Measurements from ENCODE around the gene KIF26B. TPM values are rescaled to one million over a fixed set of nuclear protein-coding genes. Genes with fewer than 3 reads are reported as not detected.
"Not testable (repeated sequence)": the region's sequence is repeated elsewhere in the genome, so short reads cannot be mapped to it uniquely, and the experiment has no call there.

The KIF26B gene
- total RNA-seq, 4 donors from 2014 or later = 2.4 to 6.7 (median 6.1) TPM

- DNase-seq = no peak
Measured at GRCh38 chr1:245319094-245319493, 164.3 kb downstream of the KIF26B start.

GRCh38 chr1:245322673-245323072 is 167.9 kb downstream of the KIF26B start:
- Histone ChIP-seq H3K36me3 (no peaks in the 10 kb centered on the region), H3K4me3 (replicated peaks in 1 of 3) (no peak overlapping the region), H3K4me1 (no peaks in the 10 kb centered on the region), H3K27ac (no peak overlapping the region), H3K27me3 (no peaks in the 10 kb centered on the region), H3K9me3 (no peaks in the 10 kb centered on the region)
- intact Hi-C loops (cut with DNase I) = no loop called here
- WGBS, 2 donors = 76 to 78% methylated on average over 4 of the region's 4 CpGs
- peak in 2 of 6 experiments; percentile 15 to 21 for TF ChIP-seq CTCF (IDR thresholded peaks at IDR 0.05)
- no peak for TF ChIP-seq POLR2A (IDR thresholded peaks at IDR 0.05)
- DNase-seq = no peak

More at GRCh38 chr1:245319094-245319493, 164.3 kb downstream of the KIF26B start:
- 74 to 76% methylated on average over 4 of the region's 4 CpGs for WGBS, 2 donors
- Histone ChIP-seq H3K27ac (no peak overlapping the region), H3K27me3 (no peaks in the 10 kb centered on the region), H3K36me3 (no peaks in the 10 kb centered on the region), H3K9me3 (no peaks in the 10 kb centered on the region), H3K4me1 (no peaks in the 10 kb centered on the region), H3K4me3 (replicated peaks in 1 of 3) (no peak overlapping the region)
- TF ChIP-seq POLR2A (IDR thresholded peaks at IDR 0.05) (no peak), CTCF (IDR thresholded peaks at IDR 0.05) (no peak)
- intact Hi-C loops (cut with DNase I) = no loop called here

- H3K4me3 ChIP-seq (replicated peaks in 1 of 3); H3K27ac ChIP-seq; H3K9me3 ChIP-seq; DNase-seq; intact Hi-C loops (cut with DNase I); H3K27me3 ChIP-seq; H3K4me1 ChIP-seq; H3K36me3 ChIP-seq: not testable (repeated sequence)
- WGBS, 2 donors = 95 to 98% methylated on average over 2 of the region's 2 CpGs
Measured at GRCh38 chr1:245323765-245324164, 169.0 kb downstream of the KIF26B start.

- no peak for DNase-seq
- intact Hi-C loops (cut with DNase I) = no loop called here
- no peaks in the 10 kb centered on the region for H3K4me1 ChIP-seq
- no peaks in the 10 kb centered on the region for H3K9me3 ChIP-seq
- no peak overlapping the region for H3K4me3 ChIP-seq (replicated peaks in 1 of 3)
- H3K36me3 ChIP-seq = no peaks in the 10 kb centered on the region
- TF ChIP-seq POLR2A (IDR thresholded peaks at IDR 0.05) (no peak), CTCF (IDR thresholded peaks at IDR 0.05) (no peak)
- 85 to 94% methylated on average over 16 of the region's 16 CpGs for WGBS, 2 donors
- H3K27me3 ChIP-seq = no peaks in the 10 kb centered on the region
- no peak overlapping the region for H3K27ac ChIP-seq
Measured at GRCh38 chr1:245325922-245326795, 171.4 kb downstream of the KIF26B start.

GRCh38 chr1:245327360-245327759 is 172.6 kb downstream of the KIF26B start:
- Histone ChIP-seq H3K27ac (no peak overlapping the region), H3K36me3 (no peaks in the 10 kb centered on the region), H3K4me3 (replicated peaks in 1 of 3) (no peak overlapping the region), H3K9me3 (no peaks in the 10 kb centered on the region), H3K27me3 (no peaks in the 10 kb centered on the region), H3K4me1 (no peaks in the 10 kb centered on the region)
- intact Hi-C loops (cut with DNase I) = no loop called here
- TF ChIP-seq POLR2A (IDR thresholded peaks at IDR 0.05) (no peak), CTCF (IDR thresholded peaks at IDR 0.05) (no peak)
- 80 to 81% methylated on average over 3 of the region's 3 CpGs for WGBS, 2 donors
- DNase-seq = no peak
